Lower lobe of right lung (tissue), 2 donors: ENCODE data around the gene TTC9. TPM values are rescaled to one million over a fixed set of nuclear protein-coding genes. Genes with fewer than 3 reads are reported as not detected.
"Not testable (repeated sequence)": the region's sequence is repeated elsewhere in the genome, so short reads cannot be mapped to it uniquely, and the experiment has no call there.

Experiments used
- ATAC-seq, 2 donors: fragments of 200-7000 bp; cut with Tn5 transposase; one replicate each; pipeline ENCODE4 v1.9.1; 2020 to 2022; ENCODE audit warnings: mild to moderate bottlenecking in 2 of 2, moderate library complexity in 2 of 2
- DNase-seq: peaks from one replicate; pipeline ENCODE4 v3.0.0-alpha.2; 2020
- H3K27ac ChIP-seq: fragments of 200-600 bp; one replicate; pipeline ENCODE4 v1.8.0; 2022
- H3K27me3 ChIP-seq: fragments of 200-600 bp; one replicate; pipeline ENCODE4 v1.8.0; 2022; ENCODE audit warnings: low read depth
- H3K36me3 ChIP-seq: fragments of 200-600 bp; one replicate; pipeline ENCODE4 v1.8.0; 2022; ENCODE audit warnings: mild to moderate bottlenecking
- H3K4me1 ChIP-seq: fragments of 200-600 bp; one replicate; pipeline ENCODE4 v1.8.0; 2022
- H3K4me3 ChIP-seq: fragments of 200-600 bp; one replicate; pipeline ENCODE4 v1.8.0; 2022; ENCODE audit warnings: mild to moderate bottlenecking
- H3K9me3 ChIP-seq: fragments of 200-600 bp; one replicate; pipeline ENCODE4 v1.8.0; 2022
- CTCF ChIP-seq: fragments of 200-600 bp; IDR thresholded peaks from one replicate; pipeline ENCODE4 v1.8.0; 2022; ENCODE audit warnings: antibody characterized with exemption, mild to moderate bottlenecking
- intact Hi-C: fragments of 100-400 bp; cut with DNase I; formaldehyde crosslinking; loops from one replicate; pipeline ENCODE4 v1.11.0; 2022
- total RNA-seq: library from RNA; stranded (reverse); fragmentation: NEBNext Ultra II Directional; extraction: Animal tissue kit (Norgen Biotek cat#: 25700); gene quantifications from one replicate; pipeline ENCODE4 v1.2.1, GENCODE V29; 2021
- donor health status: DM: no; HTN: yes; CAD: no; lungs with severe emphysema.

The TTC9 gene
- total RNA-seq, 1 donor from 2014 or later = 5.5 TPM

DNA sequence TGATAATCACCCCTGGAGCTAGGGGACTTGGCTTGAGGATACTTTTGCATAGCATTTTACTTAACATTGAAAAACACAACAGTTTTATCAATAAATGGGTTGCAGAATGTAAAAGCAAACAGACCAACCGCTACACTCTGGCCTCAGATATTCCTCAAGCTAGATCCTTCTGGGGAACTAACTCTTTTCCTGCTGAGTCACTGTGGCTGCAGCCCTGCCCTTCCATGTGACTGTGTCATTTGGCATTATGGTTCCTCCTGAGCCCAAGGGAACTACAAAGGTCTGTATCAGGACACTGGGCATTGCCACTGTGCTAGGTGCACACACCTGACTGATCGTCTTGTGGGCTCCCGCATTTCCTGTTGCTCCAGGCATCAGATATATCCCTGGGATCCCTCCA is 56.6 kb downstream of the TTC9 start:
- no peaks in the 10 kb centered on the region for H3K9me3 ChIP-seq
- no peak overlapping the region for H3K27ac ChIP-seq
- intact Hi-C loops = no loop called here
- peaks cover 19% of the 10 kb centered on the region for H3K4me1 ChIP-seq
- H3K36me3 ChIP-seq = no peaks in the 10 kb centered on the region
- DNase-seq (no peak), ATAC-seq (peak; percentile 69 to 71)
- no peak for TF ChIP-seq CTCF
- H3K4me3 ChIP-seq = no peak overlapping the region
- H3K27me3 ChIP-seq = no peaks in the 10 kb centered on the region

DNA sequence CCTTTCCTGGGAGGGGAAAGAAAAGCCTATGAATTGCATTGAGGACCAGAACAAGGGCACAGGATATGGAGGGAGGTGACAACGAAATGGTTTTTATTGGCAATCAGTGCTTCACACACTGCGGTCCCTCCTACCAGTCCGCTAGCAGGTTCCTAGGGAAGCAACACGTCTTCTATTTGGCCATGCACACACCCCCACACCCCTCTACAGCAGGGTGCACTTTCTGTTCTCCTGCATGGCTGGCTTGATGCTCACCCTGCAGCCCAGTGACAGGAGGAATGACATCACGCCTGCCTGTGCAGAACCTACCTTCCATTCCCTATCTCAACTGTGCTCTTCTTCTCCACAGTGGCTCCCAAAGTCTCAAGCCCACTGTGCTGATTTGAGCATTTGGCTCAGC is 57.9 kb downstream of the TTC9 start:
- H3K36me3 ChIP-seq = no peaks in the 10 kb centered on the region
- intact Hi-C loops = no loop called here
- no peak for TF ChIP-seq CTCF
- ATAC-seq (no peak), DNase-seq (no peak)
- H3K9me3 ChIP-seq = no peaks in the 10 kb centered on the region
- H3K4me1 ChIP-seq = peaks cover 19% of the 10 kb centered on the region
- H3K27ac ChIP-seq = no peak overlapping the region
- H3K27me3 ChIP-seq = no peaks in the 10 kb centered on the region
- no peak overlapping the region for H3K4me3 ChIP-seq

DNA sequence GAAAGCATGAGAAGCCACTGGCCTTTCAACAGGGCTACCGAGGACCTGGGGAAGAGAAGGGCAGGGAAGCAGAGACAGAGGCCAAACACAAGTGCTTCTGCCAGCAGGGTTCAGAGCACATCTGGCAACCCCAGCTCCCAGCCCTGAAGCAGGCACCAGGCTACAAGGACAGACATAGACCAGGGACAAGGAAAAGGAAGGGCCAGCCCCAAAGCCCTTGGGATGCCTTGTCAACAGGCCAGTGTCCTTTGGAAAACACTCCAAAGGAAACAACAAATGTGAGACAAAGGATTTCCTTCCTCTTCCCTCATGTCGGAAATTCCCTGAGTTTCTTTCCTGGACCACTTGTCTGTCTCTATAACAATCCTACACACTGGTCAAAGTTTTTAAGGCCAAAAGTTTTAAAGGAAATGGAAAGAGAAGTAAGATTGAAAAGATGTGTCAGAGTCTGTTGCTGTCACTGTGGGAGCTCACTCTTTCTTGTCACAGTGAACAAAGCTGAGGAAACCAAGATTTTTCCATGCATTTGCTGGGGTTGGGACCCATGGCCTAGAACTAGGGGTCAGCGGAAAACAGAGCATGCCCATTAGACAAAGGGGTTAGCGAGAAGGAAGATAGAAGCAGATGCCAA is 59.4 kb downstream of the TTC9 start:
- ATAC-seq = no peak
- Histone ChIP-seq H3K4me1 (peaks cover 19% of the 10 kb centered on the region), H3K9me3 (no peaks in the 10 kb centered on the region), H3K27ac (no peak overlapping the region), H3K27me3 (no peaks in the 10 kb centered on the region), H3K36me3 (no peaks in the 10 kb centered on the region), H3K4me3 (no peak overlapping the region)
- TF ChIP-seq CTCF = no peak
- DNase-seq = no peak
- intact Hi-C loops = no loop called here

DNA sequence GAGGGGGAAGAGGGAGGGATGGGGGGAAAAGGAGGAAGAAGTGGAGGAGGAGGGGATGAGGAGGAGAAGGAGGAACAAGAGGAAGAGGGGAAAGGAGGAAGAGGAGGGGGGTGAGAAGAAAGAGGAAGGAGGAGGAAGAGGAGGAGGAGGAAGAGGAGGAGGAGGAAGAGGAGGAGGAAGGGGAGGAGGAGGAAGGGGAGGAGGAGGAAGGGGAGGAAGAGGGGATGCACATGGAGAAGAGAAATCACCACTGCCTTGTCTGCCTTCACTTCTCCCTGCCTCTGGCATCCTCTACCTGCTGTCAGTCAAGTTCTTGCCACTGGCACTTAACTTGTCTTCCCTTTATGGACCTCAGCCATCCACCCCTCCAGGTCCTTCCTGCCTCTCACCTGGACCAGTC is 59.9 kb downstream of the TTC9 start:
- Histone ChIP-seq H3K27me3 (no peaks in the 10 kb centered on the region), H3K4me1 (peaks cover 19% of the 10 kb centered on the region), H3K9me3 (no peaks in the 10 kb centered on the region), H3K27ac (no peak overlapping the region), H3K36me3 (no peaks in the 10 kb centered on the region), H3K4me3 (no peak overlapping the region)
- intact Hi-C loops = no loop called here
- no peak for ATAC-seq
- DNase-seq = no peak
- TF ChIP-seq CTCF = no peak

DNA sequence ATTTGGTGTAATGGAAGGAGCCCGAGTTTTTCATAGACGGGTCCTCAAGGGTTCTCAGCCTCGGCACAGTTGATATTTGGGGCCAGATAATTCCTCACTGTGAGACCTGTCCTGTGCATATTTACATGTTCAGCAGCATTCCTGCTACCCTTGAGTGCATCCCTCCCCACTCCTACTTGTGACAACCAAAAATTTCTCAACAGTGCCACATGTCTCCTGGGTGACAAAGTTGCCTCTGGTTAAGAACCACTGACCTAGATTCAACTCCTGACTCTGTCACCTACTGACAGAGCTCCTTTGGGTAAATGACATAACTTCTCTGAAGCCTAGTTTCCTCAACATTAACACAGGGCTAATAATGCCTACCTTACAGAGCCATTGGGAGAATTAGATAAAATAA is 60.4 kb downstream of the TTC9 start:
- ATAC-seq = peak; percentile 58 to 62
- Histone ChIP-seq H3K36me3 (no peaks in the 10 kb centered on the region), H3K4me3 (no peak overlapping the region), H3K4me1 (peaks cover 19% of the 10 kb centered on the region), H3K27ac (no peak overlapping the region), H3K27me3 (no peaks in the 10 kb centered on the region), H3K9me3 (no peaks in the 10 kb centered on the region)
- intact Hi-C loops = no loop called here
- no peak for TF ChIP-seq CTCF
- DNase-seq = no peak

- H3K4me1 ChIP-seq, intact Hi-C loops, H3K4me3 ChIP-seq, H3K27me3 ChIP-seq, DNase-seq, ATAC-seq, H3K9me3 ChIP-seq, H3K36me3 ChIP-seq, H3K27ac ChIP-seq: not testable (repeated sequence)
Measured at GRCh38 chr14:70703621-70704168, 62.0 kb downstream of the TTC9 start.
